ENCODE data around the gene SLC6A11.

Gene SLC6A11

DNA sequence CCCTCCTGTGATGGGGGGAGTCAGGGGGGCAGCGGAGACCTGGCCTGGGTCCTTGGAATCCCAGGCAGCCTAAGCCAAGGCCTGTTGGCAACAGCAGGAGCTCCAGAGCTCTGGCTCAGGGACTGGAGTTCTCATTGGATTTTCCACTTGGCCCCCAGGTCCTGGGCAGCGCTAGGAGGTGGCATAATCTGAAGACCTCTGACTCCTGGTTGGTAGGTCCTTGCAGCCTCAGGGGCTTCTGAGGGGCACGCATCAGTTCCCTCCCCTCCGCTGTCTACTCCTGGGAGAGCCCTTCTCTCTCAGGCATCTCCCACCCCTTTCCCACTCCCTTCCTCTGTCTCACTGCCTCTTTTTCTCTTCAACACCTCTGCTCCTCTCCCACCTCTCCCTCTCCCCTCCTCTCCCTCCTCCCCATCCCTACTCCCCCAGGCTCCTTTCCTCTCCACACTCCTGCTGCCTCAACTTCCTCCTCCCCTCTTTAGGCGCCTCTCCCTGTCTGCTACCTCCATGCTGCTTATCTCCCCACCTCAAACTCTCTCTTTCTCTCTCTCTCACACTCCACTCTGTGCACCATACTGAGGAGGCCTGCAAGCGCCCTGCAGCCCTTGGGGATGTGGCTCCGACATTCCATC, 135.4 kb downstream of the SLC6A11 start:
- H3K36me3 ChIP-seq: no peaks in the 10 kb centered on the region
- no peak overlapping the region for H3K4me3 ChIP-seq (ENCODE audit: low read depth, low read length)
- TF ChIP-seq, protein P1, sequence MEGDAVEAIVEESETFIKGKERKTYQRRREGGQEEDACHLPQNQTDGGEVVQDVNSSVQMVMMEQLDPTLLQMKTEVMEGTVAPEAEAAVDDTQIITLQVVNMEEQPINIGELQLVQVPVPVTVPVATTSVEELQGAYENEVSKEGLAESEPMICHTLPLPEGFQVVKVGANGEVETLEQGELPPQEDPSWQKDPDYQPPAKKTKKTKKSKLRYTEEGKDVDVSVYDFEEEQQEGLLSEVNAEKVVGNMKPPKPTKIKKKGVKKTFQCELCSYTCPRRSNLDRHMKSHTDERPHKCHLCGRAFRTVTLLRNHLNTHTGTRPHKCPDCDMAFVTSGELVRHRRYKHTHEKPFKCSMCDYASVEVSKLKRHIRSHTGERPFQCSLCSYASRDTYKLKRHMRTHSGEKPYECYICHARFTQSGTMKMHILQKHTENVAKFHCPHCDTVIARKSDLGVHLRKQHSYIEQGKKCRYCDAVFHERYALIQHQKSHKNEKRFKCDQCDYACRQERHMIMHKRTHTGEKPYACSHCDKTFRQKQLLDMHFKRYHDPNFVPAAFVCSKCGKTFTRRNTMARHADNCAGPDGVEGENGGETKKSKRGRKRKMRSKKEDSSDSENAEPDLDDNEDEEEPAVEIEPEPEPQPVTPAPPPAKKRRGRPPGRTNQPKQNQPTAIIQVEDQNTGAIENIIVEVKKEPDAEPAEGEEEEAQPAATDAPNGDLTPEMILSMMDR (IDR thresholded peaks at IDR 0.05; ENCODE audit: low read depth, low read length): no peak
- H3K27me3 ChIP-seq: no peaks in the 10 kb centered on the region
- H3K4me1 ChIP-seq: no peaks in the 10 kb centered on the region
- DNase-seq: no peak
- H3K9me3 ChIP-seq: no peaks in the 10 kb centered on the region

DNA sequence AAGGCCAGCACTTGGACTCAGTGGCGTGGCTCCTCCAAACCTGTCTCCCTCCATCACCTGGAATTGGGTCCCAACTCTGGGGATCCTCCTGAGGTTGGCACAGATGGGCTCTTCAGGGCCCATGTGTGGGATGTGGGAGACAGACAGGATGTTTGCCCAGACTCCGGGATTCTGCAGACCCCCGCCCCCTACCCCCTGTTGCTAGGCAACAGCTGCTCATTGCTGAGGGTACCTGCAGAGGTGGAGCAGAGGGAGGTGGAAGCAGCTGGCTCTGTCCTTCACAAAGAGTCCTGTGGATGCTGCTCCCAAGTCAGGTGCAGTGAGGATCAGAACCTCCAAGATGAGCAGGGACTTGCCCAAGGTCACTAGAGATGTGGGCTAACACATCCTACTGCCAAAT, 136.5 kb downstream of the SLC6A11 start:
- Histone ChIP-seq H3K27me3 (no peaks in the 10 kb centered on the region), H3K36me3 (no peaks in the 10 kb centered on the region), H3K4me3 (ENCODE audit: low read depth, low read length) (no peak overlapping the region), H3K9me3 (no peaks in the 10 kb centered on the region), H3K4me1 (no peaks in the 10 kb centered on the region)
- no peak for DNase-seq
- TF ChIP-seq, protein P1 (IDR thresholded peaks at IDR 0.05; ENCODE audit: low read depth, low read length): no peak

DNA sequence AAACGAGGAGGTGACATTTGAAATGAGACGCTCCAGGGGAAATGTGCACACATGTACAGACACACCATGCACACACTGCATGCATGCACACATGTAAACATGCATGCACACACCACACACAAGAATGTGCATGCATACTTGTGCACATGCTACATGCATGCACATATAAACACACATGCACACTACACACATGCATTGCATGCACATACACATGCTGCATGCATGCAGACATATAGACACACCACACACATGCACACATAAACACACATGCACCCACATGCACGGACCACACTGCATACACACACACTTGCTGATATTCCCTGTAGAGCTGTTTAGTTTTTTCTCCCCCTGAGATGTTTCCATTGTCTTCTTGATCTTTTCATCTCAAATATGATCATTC, 138.7 kb downstream of the SLC6A11 start:
- Histone ChIP-seq H3K9me3 (no peaks in the 10 kb centered on the region), H3K4me1 (no peaks in the 10 kb centered on the region), H3K36me3 (no peaks in the 10 kb centered on the region), H3K4me3 (ENCODE audit: low read depth, low read length) (no peak overlapping the region), H3K27me3 (no peaks in the 10 kb centered on the region)
- TF ChIP-seq, protein P1 (IDR thresholded peaks at IDR 0.05; ENCODE audit: low read depth, low read length): no peak
- no peak for DNase-seq

DNA sequence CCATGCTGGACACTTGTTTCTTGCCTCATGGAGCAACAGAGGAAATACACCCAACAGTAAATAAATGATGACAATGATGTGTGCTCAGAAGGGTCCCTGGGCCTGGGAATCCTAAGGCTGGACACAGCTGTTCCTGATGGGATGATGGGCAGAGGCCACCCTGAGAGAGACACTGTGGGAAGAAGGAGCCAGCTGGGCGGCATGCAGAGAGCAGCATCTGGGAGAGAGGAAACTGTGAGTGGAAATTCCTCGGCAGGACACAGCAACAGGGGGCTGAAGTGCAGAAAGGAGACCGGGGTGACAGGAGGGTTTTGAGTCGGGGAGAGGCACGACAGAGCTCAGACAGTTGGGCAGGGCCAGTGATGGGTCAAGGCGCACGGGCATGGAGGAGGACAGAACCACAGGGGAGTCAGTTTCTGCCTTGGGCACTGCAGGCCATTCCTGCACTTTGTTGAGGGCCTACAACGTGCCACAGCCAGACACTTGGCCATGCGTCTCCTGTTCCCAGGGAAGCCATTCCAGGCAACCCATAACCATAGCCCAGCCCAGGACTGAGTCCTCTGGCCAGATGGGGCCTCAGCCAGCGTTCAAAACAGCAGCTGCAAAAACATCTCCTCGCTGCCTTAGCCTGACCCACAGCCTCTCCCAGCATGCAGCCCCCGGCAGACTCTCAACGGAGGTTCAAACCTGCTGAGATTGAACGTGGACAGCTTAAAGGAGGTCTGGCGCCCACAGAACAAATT, 139.9 kb downstream of the SLC6A11 start:
- Histone ChIP-seq H3K4me1 (no peaks in the 10 kb centered on the region), H3K4me3 (ENCODE audit: low read depth, low read length) (no peak overlapping the region), H3K9me3 (no peaks in the 10 kb centered on the region), H3K27me3 (no peaks in the 10 kb centered on the region), H3K36me3 (no peaks in the 10 kb centered on the region)
- TF ChIP-seq, protein P1 (IDR thresholded peaks at IDR 0.05; ENCODE audit: low read depth, low read length): no peak
- no peak for DNase-seq

DNA sequence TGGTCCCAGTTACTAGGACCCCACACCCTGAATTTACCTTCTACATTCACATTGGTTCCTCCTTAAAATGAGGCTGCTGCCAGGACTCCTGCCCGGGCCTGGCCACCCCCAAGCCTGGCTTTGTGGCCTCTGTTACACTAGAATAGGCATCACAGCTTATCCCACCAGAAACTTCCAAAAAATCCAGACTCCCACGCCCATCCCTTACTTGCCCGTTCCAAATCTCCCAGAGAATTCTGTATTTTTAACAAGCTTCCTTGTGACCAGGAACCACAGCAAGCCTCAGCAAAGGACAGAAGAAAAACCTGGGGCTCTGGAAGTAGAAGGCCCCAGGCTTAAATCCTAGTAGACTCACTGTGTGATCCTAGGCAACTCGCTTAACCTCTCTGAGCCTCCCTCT, 140.5 kb downstream of the SLC6A11 start:
- Histone ChIP-seq H3K9me3 (no peaks in the 10 kb centered on the region), H3K36me3 (no peaks in the 10 kb centered on the region), H3K27me3 (no peaks in the 10 kb centered on the region), H3K4me1 (no peaks in the 10 kb centered on the region), H3K4me3 (ENCODE audit: low read depth, low read length) (no peak overlapping the region)
- no peak for DNase-seq
- TF ChIP-seq, protein P1 (IDR thresholded peaks at IDR 0.05; ENCODE audit: low read depth, low read length): no peak

DNA sequence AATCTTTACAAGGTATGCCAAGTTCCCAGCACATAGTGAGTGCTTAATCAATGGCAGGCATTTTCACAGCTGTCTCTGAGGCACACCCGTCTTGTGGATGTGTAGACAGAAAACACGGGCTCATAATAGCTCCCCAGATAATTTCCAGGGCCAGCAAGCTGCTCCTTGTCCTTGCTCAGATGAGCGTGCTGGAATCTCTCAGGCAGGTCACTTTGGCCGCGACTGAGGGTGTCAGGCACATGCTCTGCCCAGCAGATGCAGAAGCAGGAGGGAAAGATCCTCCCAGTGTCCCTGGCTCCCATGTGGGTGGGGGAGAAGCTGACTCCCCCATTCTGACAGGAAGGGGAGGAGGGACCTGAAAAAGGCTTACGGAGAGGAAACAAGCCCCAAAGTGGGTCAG, 141.0 kb downstream of the SLC6A11 start:
- Histone ChIP-seq H3K4me3 (ENCODE audit: low read depth, low read length) (no peak overlapping the region), H3K36me3 (no peaks in the 10 kb centered on the region)
- DNase-seq: no peak

More for the DNA sequence above, 141.0 kb downstream of the SLC6A11 start:
- TF ChIP-seq, protein P1 (IDR thresholded peaks at IDR 0.05; ENCODE audit: low read depth, low read length): no peak
- no peaks in the 10 kb centered on the region for H3K27me3 ChIP-seq
- H3K9me3 ChIP-seq: no peaks in the 10 kb centered on the region
- no peaks in the 10 kb centered on the region for H3K4me1 ChIP-seq

All from BE2C (cell line).